Suprapubic skin (tissue), 4 donors: ENCODE measurements around the gene IL7R. TPM values are rescaled to one million over a fixed set of nuclear protein-coding genes. Genes with fewer than 3 reads are reported as not detected.

ENCODE experiments used
- DNase-seq, 2 donors: peaks; one replicate each; pipeline ENCODE4 v3.0.0-alpha.2; 2019; ENCODE audit warnings: low spot score in 2 of 2
- H3K27ac ChIP-seq: fragments of 200-600 bp; sonication (generic); one replicate; pipeline ENCODE4 v1.5.1; 2019
- H3K27me3 ChIP-seq: fragments of 200-600 bp; sonication (generic); one replicate; pipeline ENCODE4 v1.5.1; 2019
- H3K36me3 ChIP-seq: fragments of 200-600 bp; sonication (generic); one replicate; pipeline ENCODE4 v1.5.1; 2019
- H3K4me1 ChIP-seq: fragments of 200-600 bp; sonication (generic); one replicate; pipeline ENCODE4 v1.5.1; 2019
- H3K4me3 ChIP-seq: fragments of 200-600 bp; sonication (generic); one replicate; pipeline ENCODE4 v1.5.1; 2019; ENCODE audit warnings: mild to moderate bottlenecking
- H3K9me3 ChIP-seq: fragments of 200-600 bp; sonication (generic); one replicate; pipeline ENCODE4 v1.5.1; 2019
- CTCF ChIP-seq, 2 donors: fragments of 200-600 bp in 1 of 2; fragments of 450-650 bp in 1 of 2; sonication (generic) in 1 of 2; IDR thresholded peaks; one replicate each; pipeline ENCODE4 v1.5.1; 2016 to 2019; ENCODE audit warnings: antibody characterized with exemption in 2 of 2, mild to moderate bottlenecking in 1 of 2, moderate library complexity in 1 of 2
- EP300 ChIP-seq: sonication (generic); formaldehyde crosslinking; IDR thresholded peaks from one replicate; pipeline ENCODE4 v1.6.1; 2017; ENCODE audit warnings: antibody characterized with exemption
- POLR2A ChIP-seq, 2 donors: fragments of 450-650 bp; IDR thresholded peaks; one replicate each; pipeline ENCODE4 v1.6.1; 2017; ENCODE audit warnings: antibody characterized with exemption in 2 of 2, mild to moderate bottlenecking in 2 of 2, moderate library complexity in 2 of 2
- POLR2AphosphoS5 ChIP-seq, 3 donors: sonication (generic); formaldehyde crosslinking; IDR thresholded peaks; one replicate each; pipeline ENCODE4 v1.6.1; 2017; ENCODE audit warnings: antibody characterized with exemption in 3 of 3
- WGBS: methylation state at CpG from one replicate; pipeline ENCODE4 v1.1.5; 2018; 5-methylcytosine and 5-hydroxymethylcytosine counted together
- total RNA-seq, 4 donors: library from RNA; depleted of rRNA; stranded (reverse); fragments of >200 nt; gene quantifications; one replicate each; pipeline ENCODE4 v1.1.0, GENCODE V29; 2016

The IL7R gene
- total RNA-seq, 4 donors from 2014 or later: 0.73 to 7.1 (median 4.2) TPM

- no peak for DNase-seq
Observed at GRCh38 chr5:35863159-35863558, 6.5 kb downstream of the IL7R start.

GRCh38 chr5:35867998-35868397, 11.3 kb downstream of the IL7R start:
- 86% methylated on average over 4 of the region's 4 CpGs for WGBS

More at GRCh38 chr5:35863159-35863558, 6.5 kb downstream of the IL7R start:
- H3K27me3 ChIP-seq: no peaks in the 10 kb centered on the region
- no peaks in the 10 kb centered on the region for H3K36me3 ChIP-seq
- H3K9me3 ChIP-seq: no peaks in the 10 kb centered on the region
- H3K4me3 ChIP-seq: no peak overlapping the region
- no peak for TF ChIP-seq POLR2AphosphoS5 (IDR thresholded peaks at IDR 0.05)
- no peaks in the 10 kb centered on the region for H3K4me1 ChIP-seq
- no peak overlapping the region for H3K27ac ChIP-seq
- WGBS: 66% methylated on average over 3 of the region's 3 CpGs

GRCh38 chr5:35869685-35870277, 13.1 kb downstream of the IL7R start:
- Histone ChIP-seq H3K9me3 (no peaks in the 10 kb centered on the region), H3K4me1 (no peaks in the 10 kb centered on the region), H3K36me3 (no peaks in the 10 kb centered on the region), H3K4me3 (no peak overlapping the region), H3K27me3 (no peaks in the 10 kb centered on the region), H3K27ac (no peak overlapping the region)
- no peak for DNase-seq
- 83% methylated on average over 5 of the region's 5 CpGs for WGBS
- no peak for TF ChIP-seq EP300
- TF ChIP-seq CTCF (IDR thresholded peaks at IDR 0.05): no peak
- TF ChIP-seq POLR2AphosphoS5 (IDR thresholded peaks at IDR 0.05): no peak
- no peak for TF ChIP-seq POLR2A (IDR thresholded peaks at IDR 0.05)

More at GRCh38 chr5:35867998-35868397, 11.3 kb downstream of the IL7R start:
- H3K4me1 ChIP-seq: no peaks in the 10 kb centered on the region
- no peak overlapping the region for H3K4me3 ChIP-seq
- no peaks in the 10 kb centered on the region for H3K36me3 ChIP-seq
- no peak overlapping the region for H3K27ac ChIP-seq
- H3K9me3 ChIP-seq: no peaks in the 10 kb centered on the region
- H3K27me3 ChIP-seq: no peaks in the 10 kb centered on the region
- TF ChIP-seq POLR2AphosphoS5 (IDR thresholded peaks at IDR 0.05): no peak
- no peak for TF ChIP-seq CTCF (IDR thresholded peaks at IDR 0.05)
- no peak for TF ChIP-seq EP300
- TF ChIP-seq POLR2A (IDR thresholded peaks at IDR 0.05): no peak
- no peak for DNase-seq

- Histone ChIP-seq H3K27ac (no peak overlapping the region), H3K4me1 (no peaks in the 10 kb centered on the region), H3K4me3 (no peak overlapping the region), H3K27me3 (no peaks in the 10 kb centered on the region), H3K9me3 (no peaks in the 10 kb centered on the region), H3K36me3 (no peaks in the 10 kb centered on the region)
- 81% methylated on average over 4 of the region's 4 CpGs for WGBS
- TF ChIP-seq POLR2A (IDR thresholded peaks at IDR 0.05) (no peak), EP300 (no peak), CTCF (IDR thresholded peaks at IDR 0.05) (no peak), POLR2AphosphoS5 (IDR thresholded peaks at IDR 0.05) (no peak)
- no peak for DNase-seq
Observed at GRCh38 chr5:35870605-35871004, 13.9 kb downstream of the IL7R start.

- DNase-seq: no peak
- Histone ChIP-seq H3K9me3 (no peaks in the 10 kb centered on the region), H3K4me1 (peaks cover 4% of the 10 kb centered on the region), H3K4me3 (no peak overlapping the region), H3K36me3 (no peaks in the 10 kb centered on the region), H3K27ac (no peak overlapping the region), H3K27me3 (no peaks in the 10 kb centered on the region)
- TF ChIP-seq POLR2AphosphoS5 (IDR thresholded peaks at IDR 0.05) (no peak), EP300 (no peak), CTCF (IDR thresholded peaks at IDR 0.05) (no peak), POLR2A (IDR thresholded peaks at IDR 0.05) (no peak)
- 84% methylated on average over 2 of the region's 2 CpGs for WGBS
Observed at GRCh38 chr5:35876454-35876853, 19.8 kb downstream of the IL7R start.

- TF ChIP-seq POLR2AphosphoS5 (IDR thresholded peaks at IDR 0.05) (no peak), CTCF (IDR thresholded peaks at IDR 0.05) (no peak)
- no peak overlapping the region for H3K27ac ChIP-seq
- peaks cover 4% of the 10 kb centered on the region for H3K4me1 ChIP-seq
- H3K4me3 ChIP-seq: no peak overlapping the region
- H3K9me3 ChIP-seq: no peaks in the 10 kb centered on the region
- WGBS: 21% methylated on average over 3 of the region's 3 CpGs
- no peaks in the 10 kb centered on the region for H3K27me3 ChIP-seq
- no peaks in the 10 kb centered on the region for H3K36me3 ChIP-seq
- no peak for DNase-seq
Observed at GRCh38 chr5:35876922-35877321, 20.2 kb downstream of the IL7R start.
